Measurements from ENCODE around the gene TCF4.

The TCF4 gene

DNA sequence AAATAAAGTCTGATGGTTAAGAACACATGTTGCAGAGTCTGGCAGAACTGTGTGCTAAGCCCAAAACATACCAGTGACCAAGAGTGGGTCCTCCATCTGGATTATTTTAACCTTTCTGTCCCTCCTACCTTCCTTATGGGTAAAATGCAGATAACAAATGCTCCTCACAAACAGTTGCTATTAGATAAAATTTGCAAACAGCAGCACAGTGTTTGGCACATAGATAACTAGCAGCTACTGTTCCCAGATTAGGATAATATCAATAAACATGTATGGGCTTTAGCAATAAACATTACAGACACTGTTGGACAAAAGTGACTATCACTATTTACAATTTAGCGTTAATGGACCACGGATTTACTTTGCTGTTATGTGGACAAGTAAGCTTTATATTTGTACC, 154.9 kb downstream of the TCF4 start:
- DNase-seq: no peak

DNA sequence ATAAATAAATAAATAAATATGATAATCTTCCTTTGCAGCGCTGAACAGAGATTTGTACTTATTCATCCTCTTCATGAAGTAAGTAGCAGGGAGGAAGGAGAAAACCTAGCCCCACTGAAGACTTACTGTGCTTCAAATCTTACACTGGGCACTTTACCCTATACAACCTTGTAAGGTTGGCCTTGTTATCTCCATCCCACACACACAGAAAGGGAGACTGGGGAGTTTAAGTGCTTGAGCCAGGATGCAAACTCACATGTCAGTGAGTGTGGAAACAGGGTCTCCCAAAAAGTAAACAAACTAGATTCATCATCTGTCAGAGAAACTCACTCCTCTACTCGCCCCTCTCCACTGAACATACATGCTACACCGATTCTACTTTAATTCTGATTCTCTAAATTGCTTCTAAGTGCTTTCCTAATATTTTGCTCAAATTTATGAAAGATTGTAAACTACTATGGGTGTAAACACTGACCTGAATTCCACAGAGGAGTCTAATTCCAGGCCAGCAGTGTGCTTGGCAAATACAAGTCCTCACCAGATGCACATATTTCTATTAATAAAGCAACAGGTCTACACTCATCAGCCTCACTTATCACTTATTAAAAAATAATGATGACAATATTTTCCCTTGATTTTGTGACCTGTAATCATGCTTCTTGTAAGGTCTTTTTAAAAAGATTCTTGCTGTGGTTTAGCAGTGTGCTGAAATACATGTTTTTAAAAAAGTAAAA, 155.5 kb downstream of the TCF4 start:
- no peak for DNase-seq

DNA sequence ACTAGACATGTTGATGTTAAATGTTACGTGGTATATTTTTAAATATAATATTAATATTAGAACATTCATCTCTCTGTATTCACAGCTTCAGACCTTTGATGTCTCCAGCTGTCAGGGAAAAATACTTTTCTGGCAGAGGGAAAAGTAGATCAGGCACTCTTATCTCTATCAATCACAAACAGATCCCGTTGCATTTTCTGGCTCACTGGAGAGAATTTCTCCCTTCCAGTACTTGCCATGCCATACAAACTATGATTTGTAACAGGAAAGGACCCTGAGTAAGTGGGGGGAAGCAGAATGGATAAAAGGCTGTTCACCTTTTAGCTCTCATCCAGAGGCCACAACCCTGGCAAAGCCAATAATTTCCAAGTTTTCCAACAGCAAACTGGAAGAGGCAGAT, 158.0 kb downstream of the TCF4 start:
- no peak for DNase-seq

DNA sequence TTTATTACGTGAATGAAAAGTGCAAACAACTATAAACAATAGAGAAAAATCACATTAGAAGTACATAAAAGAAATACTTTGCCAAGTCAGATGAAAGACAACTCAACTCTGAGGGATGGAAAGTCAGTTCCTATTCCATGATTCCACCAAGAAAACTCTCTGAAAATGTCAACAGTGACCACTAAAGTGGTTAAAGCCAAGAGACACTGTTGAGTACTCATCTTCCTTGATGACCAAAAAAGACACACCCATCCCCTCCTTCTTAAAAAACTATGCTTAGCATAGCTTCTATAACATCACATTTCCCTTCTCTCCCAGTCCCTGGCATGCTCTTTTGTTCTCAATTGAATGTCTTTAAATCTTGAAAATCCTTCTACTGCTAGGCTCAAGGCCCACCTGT, 160.0 kb downstream of the TCF4 start:
- no peak for DNase-seq

DNA sequence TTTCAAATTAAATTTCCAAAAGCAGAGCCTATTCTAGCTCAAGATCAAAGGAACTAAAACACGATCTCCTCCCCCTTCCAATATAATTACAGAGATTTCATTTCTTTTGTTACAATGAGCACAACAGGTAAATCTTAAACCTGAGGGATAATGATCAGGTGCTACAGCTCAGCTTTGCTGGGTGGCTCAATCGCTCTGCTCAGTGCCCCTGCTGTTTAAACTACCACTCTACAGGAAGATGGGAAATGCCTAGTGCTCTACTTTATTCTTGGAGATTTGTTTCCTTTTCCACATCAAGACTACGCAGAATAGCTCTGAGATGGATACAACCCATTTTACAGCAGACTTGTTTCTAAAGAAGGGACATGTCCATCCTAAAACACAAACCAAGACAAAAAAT, 162.3 kb downstream of the TCF4 start:
- DNase-seq: no peak

DNA sequence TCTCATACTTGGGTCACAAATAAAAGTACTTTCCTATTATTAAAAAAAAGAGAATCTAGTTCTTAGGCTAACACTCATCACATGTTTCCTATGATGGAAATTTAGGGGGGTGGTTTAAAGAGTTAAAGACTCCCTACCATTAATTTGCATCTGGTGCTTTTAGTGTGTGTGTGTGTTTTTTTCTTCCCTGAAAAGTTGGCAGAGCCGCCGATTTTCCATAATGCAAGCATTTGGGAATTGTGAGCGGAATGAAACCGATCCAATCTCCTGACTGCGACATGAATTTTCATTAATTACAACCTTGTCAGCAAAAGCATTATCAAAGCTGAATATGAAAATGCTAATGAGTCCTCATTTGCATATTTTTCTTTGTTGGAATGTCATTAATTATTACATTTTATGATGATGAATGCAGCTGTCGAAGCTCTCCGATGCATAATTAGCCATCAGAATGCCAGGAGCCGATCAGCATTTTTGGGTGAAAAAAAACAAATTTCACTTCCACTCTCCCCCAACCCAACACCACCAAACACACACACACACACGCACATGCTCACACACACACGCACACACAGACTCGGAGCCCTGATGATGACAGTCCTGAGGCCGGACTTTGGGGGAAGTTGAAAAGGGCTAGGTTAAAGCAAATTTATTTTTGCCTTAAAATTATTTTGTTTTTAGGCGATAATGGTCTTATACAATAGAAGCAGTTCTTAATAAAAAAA, 165.4 kb downstream of the TCF4 start:
- DNase-seq: peak; percentile 91

DNA sequence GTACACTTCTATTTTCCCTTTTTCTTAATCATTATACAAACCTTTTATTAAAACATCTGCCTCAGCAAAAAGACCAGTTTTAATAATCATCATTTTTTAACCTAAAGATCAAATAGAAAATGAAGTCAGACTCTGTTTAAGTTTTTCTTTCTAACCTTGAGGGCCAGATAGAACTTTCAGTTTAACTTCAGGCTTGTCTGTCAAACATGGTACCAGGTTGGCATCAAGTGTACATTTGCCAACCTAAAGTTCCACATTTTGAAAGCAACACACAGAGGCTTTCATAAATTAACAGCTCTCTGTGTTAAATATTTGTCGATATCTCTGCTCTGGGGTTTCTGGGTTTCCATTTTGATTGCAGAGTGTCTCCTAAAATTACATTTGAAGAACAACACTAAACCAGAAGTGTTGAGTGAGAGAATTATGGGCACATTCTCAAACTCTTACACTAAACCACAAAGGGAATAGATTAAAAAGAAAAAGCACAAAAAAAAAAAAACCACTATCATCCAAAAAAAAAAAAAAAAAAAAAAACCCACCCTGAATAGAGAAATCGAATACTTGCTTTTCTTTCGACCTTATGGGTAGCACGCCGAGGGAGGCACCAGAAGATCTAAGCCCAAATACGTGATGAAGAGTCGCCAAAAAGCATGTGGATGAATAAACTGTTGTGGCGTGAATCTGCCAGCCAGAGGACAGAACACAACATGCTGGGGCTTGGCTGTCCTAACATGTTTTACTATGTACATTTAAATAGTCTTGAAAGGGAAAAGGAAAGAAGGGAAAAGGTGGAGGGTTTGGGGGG, 166.2 kb downstream of the TCF4 start:
- DNase-seq: peak; percentile 91

DNA sequence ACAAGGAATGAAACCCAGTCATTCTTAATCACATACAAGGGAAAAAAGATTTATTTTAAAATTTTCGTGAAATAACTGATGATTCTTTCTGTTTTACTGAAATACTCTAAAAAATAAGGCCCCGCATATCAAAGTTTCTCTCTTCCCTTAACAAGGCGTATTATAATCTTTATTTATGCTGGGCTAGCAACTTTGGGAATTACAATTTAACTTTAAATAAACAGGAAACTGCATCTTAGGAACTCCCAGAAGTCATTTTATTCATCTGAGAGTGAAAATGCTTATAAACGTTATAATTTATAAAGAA, 166.7 kb downstream of the TCF4 start:
- no peak for DNase-seq

DNA sequence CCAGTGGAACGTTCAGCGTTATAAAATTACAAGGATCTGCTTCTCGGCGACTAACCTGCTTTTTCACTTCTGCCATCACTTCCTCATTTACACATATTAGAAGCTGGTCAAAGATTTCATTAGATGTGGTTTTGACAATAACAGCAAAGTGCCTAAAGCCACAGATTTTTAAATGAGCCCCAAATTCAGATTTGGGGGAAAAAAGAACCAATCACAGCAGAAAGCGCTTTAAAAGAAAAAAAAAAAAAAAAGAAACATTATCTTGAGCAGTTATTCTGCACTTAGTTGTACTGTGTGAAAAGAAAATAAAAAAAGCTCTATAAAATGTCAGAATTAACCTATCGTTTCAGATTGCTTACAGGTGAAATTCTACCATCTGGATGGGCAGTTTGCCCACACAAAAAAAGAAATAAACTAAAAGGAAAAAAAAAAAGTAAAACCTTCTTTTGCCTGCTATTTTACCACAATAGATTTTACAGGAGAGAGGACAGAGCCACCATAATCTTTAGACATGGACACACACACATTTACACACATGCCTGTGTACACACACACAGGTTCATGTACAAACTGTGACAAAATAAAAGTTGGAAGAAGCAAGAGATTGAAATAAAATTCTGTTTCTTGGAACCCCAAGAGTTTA, 167.2 kb downstream of the TCF4 start:
- no peak for DNase-seq

DNA sequence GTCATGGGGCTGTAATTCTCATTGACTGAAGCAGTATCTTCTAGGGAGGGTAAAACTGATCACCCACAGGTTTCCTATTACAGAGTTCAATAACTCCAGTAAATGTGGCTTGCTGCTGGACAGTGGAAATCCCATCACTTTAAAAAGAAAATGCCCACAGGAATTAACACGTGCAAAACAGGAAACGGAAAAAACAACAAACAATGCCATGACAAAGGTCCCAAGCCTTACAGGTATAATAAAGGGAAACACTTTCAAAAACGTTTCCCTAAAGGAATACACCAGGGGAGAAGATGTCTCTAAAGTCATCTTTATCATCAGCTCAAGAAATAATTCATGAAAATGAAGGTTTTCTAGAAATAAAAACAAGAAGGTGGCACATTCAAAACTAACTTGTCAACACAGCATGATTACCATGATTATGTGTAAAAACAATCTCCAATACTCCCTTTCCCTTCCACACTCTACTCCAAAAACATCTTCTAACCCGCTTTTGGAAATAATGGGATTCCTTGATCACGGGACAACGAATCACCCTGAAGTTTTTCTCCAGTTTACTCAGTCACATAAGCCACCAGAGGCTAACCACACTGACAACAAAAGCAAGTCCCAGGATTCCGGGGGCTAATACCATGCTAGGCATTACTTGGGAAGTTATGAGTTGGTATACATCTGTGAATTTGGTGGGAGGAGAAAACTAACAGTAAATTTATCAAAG, 167.9 kb downstream of the TCF4 start:
- no peak for DNase-seq

DNA sequence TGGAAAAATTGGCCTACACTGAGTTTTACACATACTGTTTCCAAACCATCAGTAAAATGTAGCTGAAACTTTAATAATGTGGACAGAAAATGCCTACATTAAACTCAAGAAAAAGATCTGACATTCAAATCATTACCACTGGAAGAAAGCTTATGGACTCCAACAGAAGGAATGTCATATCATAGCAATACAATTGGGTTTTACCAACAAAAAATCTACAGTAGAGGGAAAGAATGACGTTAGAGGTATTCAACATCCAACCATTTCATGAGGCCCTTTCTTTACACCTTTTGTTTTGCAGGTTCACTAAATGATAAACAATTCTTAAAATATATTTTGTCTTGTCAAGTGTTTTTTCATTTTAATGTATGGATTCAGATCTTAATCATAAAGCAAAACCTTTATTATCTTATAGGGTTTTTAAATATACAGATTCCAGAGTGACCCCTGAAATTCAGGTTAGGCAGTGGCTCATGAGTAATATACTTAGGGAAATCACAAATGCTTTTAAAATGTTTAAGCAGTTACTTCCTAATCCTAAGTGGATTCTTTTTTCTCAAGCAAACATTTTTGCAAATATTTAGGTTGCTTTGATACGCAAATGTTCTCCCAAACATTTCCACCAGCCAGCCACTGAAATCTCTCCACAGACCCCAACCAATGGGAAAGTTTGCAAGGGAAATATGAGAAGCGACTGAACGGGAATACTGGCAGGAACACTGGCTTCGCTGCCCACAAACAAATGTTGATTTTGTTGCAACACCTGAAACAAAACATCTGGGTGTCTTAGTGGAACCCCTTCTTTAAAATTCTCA, 168.7 kb downstream of the TCF4 start:
- peak; percentile 66 for DNase-seq

DNA sequence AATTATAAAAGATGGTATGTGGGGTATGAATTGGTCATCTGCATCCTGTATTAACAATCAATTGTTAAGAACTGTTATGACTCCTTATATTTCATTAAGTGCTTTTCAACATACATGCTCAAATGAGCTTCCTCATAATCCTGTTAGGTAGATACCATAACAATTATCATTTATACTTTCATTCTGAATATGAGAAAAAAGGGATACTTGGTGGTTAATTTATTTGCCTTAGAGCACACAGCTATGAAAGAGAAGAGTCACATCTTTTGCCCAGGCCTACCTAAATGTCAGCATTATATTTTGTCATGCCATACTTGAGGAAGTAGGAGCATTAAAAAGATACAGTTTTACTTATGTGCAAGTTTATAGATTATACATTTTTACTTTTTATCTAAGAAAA, 169.6 kb downstream of the TCF4 start:
- DNase-seq: no peak

DNA sequence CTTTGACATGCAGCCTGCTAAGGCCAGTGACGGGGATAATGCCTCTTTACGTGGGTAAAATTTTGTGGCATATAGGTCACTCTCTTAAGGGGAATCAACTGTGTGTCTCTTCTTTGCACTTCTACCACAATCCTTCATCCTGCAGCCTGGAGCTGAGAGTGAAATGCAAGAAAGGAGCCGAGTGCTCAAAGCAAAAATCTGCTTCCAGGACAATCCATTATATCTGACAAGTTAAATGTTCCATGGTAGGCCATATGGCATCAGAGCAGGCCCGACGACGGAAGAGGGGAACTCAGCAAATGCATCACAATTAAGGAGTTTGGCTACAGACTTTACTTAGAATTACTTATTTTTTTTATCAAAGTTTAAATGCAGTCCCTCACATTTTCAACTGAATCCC, 171.2 kb downstream of the TCF4 start:
- DNase-seq: peak; percentile 86

DNA sequence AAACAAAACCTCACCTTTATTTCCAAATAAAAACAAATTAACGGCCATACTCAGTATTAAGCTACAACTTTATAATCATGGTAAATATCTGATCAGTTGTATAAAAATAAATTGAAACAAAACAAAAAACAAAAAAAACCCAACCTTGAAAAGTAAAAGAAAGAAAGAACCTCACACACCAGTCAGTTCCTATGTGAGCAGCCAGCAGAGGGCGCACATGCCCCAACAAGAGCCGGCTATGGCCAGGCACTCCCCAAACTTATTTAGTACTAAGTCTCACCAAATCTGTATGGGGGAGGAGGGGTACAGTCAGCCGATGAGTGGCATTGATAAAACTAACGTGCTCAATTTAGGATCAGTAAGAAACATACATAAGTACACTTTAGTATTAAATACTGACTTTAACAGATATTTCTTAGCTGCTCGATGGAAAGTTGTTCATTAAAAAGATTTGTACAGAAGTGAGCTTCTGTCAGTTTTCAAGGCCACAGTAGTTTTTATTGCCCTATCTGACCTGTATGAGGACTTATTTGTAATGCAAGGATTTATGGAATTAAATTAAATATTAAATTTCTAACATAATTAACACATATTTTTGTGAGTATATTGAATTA, 172.6 kb downstream of the TCF4 start:
- peak; percentile 70 for DNase-seq

DNA sequence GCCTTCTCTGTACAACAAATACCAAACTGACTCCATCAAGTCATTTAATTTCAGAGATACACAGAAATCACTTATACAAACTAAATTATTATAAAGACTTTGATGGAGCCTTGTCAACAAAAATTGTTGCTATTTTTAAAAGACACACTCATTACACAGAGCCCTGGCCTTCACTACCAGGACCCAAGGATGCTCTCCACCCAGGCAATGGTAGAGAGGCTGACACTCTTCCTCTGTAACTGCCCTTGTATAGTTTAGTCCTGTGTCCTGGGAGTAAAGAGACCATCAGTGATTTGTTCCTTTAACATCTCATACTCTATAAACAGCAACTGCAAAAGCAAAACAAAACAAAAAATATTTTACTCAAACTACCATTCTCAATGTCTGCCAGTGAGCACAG, 173.5 kb downstream of the TCF4 start:
- no peak for DNase-seq

DNA sequence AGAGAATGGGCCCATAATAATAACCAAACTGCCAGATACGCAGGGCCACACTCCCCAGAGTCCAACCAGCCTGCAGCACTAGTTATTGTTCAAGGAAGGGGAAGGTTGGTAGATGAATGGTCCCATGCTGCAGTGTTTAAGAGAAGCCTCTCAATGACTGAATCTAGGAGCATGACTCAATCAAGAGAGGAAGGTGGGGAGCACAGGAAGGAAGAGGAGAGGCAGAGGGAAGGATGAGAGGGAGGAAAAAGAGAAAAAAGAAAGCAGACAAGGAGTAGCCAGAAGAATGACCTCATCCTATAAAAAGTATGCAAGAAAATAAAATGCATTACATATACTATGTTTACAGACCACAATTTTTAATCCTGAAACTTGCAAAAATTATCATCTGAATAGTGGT, 174.5 kb downstream of the TCF4 start:
- DNase-seq: no peak

DNA sequence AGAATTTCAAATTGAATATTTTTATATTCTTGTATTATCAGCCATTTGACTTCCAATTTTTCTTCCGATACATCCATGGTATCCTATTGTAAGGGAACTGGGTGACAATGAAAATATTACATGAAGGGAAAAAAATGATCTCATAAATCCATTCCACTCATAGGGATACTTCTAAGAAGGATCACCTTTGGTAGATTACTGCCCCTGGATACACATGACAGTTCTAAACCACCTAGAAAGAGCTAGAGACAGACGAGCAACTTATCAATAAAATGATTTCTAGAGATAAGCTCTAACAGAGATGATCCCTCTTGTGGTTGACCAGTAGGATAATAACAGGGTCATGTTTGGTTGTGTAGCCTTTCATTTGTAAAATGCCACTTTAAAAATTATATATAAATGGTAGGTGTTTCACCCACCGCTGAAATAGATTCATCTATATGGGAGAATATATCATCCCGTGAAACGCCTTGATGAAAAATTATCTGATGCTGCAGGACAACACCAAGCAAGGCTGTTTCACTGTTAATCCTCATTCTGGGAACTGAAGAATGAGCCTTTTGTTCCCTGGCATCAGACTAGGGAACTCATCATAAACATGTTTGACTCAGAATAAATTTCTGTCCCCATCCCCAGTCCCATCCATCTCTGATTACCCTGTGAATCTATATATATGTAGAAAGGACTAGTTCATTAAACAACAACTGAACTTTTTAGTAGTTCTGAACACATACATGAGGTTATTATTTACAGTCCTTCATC, 180.0 kb downstream of the TCF4 start:
- no peak for DNase-seq

DNA sequence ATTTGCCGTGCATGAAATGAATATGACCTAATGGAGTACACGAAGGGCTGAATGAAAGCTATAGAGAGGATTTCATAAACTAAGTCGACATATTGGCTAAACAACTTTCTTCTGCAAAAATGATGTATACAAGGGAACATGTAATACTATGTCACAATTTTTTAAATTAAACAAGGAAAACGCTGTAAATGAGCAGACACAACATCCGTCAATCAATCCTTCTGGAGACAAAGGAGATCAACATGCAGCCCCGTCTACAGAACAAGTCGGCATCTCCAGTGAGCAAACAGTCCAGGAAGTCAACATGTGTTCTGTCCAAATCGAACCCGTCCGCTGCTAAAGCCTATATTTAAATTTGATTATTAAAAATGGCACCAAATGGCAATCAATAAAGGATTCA, 180.8 kb downstream of the TCF4 start:
- DNase-seq: no peak

DNA sequence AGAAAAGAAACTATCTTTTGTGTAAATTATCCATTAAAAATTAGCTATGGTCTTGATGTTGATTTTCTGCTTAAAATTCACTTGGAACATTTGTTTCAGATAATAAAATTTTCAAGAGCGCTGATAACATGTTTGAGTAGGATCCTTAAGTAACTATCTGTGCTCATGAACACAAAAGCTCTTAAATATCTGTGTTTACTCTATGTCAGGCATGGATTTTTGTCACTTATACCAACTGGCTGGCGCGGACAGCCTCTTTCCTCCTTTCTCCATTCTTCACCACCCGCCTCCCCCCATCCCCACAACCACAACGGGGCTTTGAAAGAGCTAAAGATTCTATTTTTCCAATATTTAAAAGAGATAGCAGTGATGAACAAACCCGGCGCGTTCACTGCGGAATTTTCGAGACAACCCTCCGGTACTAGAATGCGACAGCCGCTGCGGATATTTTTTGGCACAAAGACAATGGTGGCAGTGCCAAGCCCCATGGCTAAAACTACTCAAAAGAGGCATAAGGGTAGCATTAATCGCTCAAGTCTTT, 181.5 kb downstream of the TCF4 start:
- peak; percentile 70 for DNase-seq

DNA sequence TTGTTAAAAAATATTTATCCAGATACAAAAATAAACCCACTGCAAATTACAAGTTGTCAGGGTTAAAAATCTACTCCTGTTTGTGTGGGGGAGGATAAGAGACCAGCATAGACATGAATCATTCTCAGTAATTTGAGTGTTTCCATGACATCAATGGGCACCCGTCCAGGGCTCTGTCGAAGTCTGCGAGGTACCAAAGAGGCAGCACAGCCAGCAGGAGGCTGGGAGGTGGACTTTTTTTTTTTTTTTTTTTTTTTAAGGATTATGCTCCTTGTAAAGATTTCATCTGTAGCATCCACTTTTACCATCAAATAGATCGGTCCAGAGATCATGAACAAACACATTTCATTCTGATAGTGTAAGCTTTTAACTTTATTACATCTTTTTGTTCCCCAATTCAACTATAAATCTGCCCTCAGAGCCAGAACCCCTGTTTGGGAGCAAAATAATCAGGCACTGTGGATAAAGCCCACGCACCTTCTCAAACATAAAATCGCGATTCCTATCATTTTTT, 182.0 kb downstream of the TCF4 start:
- peak; percentile 92 for DNase-seq
